Loucy (cell line): ENCODE results near the gene BMP6.

Experiments
- CTCF ChIP-seq: fragments of 200-600 bp; sonication (generic); conservative IDR thresholded peaks from 2 replicates; pipeline ENCODE4 v1.5.1; 2014; ENCODE audit warnings: mild to moderate bottlenecking, antibody characterized with exemption, low read length
- EZH2phosphoT487 ChIP-seq: fragments of 200-600 bp; IDR thresholded peaks from 2 replicates; pipeline ENCODE4 v1.6.1; 2018; ENCODE audit warnings: antibody characterized with exemption, mild to moderate bottlenecking, moderate library complexity, borderline replicate concordance

- TF ChIP-seq CTCF (no peak), EZH2phosphoT487 (no peak)
Measured at GRCh38 chr6:7691675-7692452, 34.0 kb upstream of the BMP6 start.
